D721Med (cell line): Measurements from ENCODE around the gene VPS13D.

Experiments
- DNase-seq: peaks from one replicate; pipeline ENCODE4 v3.0.0; 2011; ENCODE audit warnings: low spot score; ENCODE audit not compliant: insufficient read length
- FAIRE-seq: peaks from 2 replicates; lab custom pipeline; 2011; peaks lifted over from hg19 to GRCh38; lab: Jason Lieb, UNC
- CTCF ChIP-seq: IDR thresholded peaks from 2 replicates; pipeline ENCODE4 v1.5.1; 2012; ENCODE audit warnings: mild to moderate bottlenecking, control low read depth; ENCODE audit not compliant: insufficient read depth; ENCODE audit errors: missing control alignments

Gene VPS13D

GRCh38 chr1:12414444-12415018 lies 184.7 kb downstream of the VPS13D start:
- no peak for TF ChIP-seq CTCF
- FAIRE-seq: no peak
- DNase-seq: no peak

GRCh38 chr1:12415038-12415466 lies 185.2 kb downstream of the VPS13D start:
- no peak for DNase-seq
- no peak for TF ChIP-seq CTCF
- FAIRE-seq: no peak

GRCh38 chr1:12416101-12416500 lies 186.3 kb downstream of the VPS13D start:
- FAIRE-seq (no peak), DNase-seq (no peak)
- no peak for TF ChIP-seq CTCF

GRCh38 chr1:12416744-12417143 lies 186.9 kb downstream of the VPS13D start:
- FAIRE-seq: no peak

GRCh38 chr1:12417389-12417788 lies 187.6 kb downstream of the VPS13D start:
- no peak for TF ChIP-seq CTCF
- FAIRE-seq: no peak

More at GRCh38 chr1:12416744-12417143, 186.9 kb downstream of the VPS13D start:
- no peak for DNase-seq
- no peak for TF ChIP-seq CTCF

GRCh38 chr1:12420171-12420570 lies 190.3 kb downstream of the VPS13D start:
- no peak for DNase-seq
- FAIRE-seq: no peak
- no peak for TF ChIP-seq CTCF

More at GRCh38 chr1:12417389-12417788, 187.6 kb downstream of the VPS13D start:
- DNase-seq: no peak

GRCh38 chr1:12422488-12422887 lies 192.7 kb downstream of the VPS13D start:
- FAIRE-seq (no peak), DNase-seq (no peak)
- TF ChIP-seq CTCF: peak; percentile 1
